ENCODE data around the gene POLR2E. TPM values are rescaled to one million over a fixed set of nuclear protein-coding genes. Genes with fewer than 3 reads are reported as not detected.

The POLR2E gene
- polyA plus RNA-seq, 1 donor from 2014 or later, result 172 TPM

DNA sequence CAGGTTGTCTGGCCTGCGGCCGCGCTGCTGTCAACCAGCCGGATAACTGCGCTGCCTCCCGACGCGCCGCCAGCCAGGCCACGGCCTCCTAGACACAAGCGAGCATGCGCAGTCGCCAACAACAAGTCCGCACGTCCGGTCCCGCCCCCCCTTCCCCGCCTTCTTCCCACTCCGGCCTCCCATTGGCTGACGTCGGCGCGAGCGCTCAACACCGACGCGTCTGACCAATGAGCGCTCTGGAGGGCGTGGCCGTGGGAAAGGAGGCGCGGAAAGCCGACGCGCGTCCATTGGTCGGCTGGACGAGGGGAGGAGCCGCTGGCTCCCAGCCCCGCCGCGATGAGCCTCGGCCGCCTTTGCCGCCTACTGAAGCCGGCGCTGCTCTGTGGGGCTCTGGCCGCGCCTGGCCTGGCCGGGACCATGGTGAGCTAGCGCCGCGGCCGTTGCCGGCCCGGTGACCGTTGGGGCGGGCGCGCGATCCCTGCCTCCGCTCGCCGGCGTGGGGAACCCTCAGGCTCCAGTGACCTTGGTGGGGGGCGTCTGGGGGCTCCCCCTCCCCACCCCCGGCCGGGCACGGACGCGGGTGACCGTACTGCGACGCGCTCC, 8.6 kb upstream of the POLR2E start, which contains the start of gene GPX4:
Gene GPX4, plus strand, starts transcription at position 287 of the 603 bp plus-strand sequence. Its CDS starts 50 bp downstream, at position 337.
- Histone ChIP-seq H3K9me3 (ENCODE audit: low read length) (no peaks in the 10 kb centered on the region), H3K79me2 (replicated peaks; ENCODE audit: insufficient read depth, low read length) (peaks cover 4% of the 10 kb centered on the region), H3F3A (ENCODE audit: insufficient read depth, low read length, poor library complexity, severe bottlenecking) (no peaks in the 10 kb centered on the region), H3K27ac (ENCODE audit: low read length) (peak within 1 kb of the TSS; percentile 91), H3K27me3 (ENCODE audit: insufficient read depth, low read depth, low read length) (no peaks in the 10 kb centered on the region), H3K4me2 (ENCODE audit: low read length) (peak within 1 kb of the TSS; percentile 78), H4K20me1 (ENCODE audit: insufficient read depth) (no peaks in the 10 kb centered on the region), H3K9me2 (ENCODE audit: insufficient read depth, low read length) (no peaks in the 10 kb centered on the region), H3K4me3 (ENCODE audit: low read length) (peak within 1 kb of the TSS; percentile 95), H3K36me3 (ENCODE audit: insufficient read depth, low read length) (no peaks in the 10 kb centered on the region), H3K9ac (ENCODE audit: low read length) (peak within 1 kb of the TSS; percentile 95), H2AFZ (ENCODE audit: low read depth, low read length) (peak within 1 kb of the TSS; percentile 21)
- peak; percentile 29 for TF ChIP-seq EP300 (conservative IDR thresholded peaks at IDR 0.05; ENCODE audit: poor library complexity, severe bottlenecking)
- peak; percentile 64 for TF ChIP-seq MXI1 (conservative IDR thresholded peaks at IDR 0.05; ENCODE audit: poor library complexity, severe bottlenecking)
- no peak for TF ChIP-seq SMC3 (conservative IDR thresholded peaks at IDR 0.05; ENCODE audit: poor library complexity)
- peak; percentile 13 for TF ChIP-seq RAD21 (conservative IDR thresholded peaks at IDR 0.05)
- peak; percentile 96 for TF ChIP-seq TAF1 (IDR thresholded peaks at IDR 0.05; ENCODE audit: low read depth)
- no peak for TF ChIP-seq EZH2 (IDR thresholded peaks at IDR 0.05; ENCODE audit: borderline replicate concordance, insufficient read depth, low read length, poor library complexity, severe bottlenecking)
- TF ChIP-seq, protein P1, sequence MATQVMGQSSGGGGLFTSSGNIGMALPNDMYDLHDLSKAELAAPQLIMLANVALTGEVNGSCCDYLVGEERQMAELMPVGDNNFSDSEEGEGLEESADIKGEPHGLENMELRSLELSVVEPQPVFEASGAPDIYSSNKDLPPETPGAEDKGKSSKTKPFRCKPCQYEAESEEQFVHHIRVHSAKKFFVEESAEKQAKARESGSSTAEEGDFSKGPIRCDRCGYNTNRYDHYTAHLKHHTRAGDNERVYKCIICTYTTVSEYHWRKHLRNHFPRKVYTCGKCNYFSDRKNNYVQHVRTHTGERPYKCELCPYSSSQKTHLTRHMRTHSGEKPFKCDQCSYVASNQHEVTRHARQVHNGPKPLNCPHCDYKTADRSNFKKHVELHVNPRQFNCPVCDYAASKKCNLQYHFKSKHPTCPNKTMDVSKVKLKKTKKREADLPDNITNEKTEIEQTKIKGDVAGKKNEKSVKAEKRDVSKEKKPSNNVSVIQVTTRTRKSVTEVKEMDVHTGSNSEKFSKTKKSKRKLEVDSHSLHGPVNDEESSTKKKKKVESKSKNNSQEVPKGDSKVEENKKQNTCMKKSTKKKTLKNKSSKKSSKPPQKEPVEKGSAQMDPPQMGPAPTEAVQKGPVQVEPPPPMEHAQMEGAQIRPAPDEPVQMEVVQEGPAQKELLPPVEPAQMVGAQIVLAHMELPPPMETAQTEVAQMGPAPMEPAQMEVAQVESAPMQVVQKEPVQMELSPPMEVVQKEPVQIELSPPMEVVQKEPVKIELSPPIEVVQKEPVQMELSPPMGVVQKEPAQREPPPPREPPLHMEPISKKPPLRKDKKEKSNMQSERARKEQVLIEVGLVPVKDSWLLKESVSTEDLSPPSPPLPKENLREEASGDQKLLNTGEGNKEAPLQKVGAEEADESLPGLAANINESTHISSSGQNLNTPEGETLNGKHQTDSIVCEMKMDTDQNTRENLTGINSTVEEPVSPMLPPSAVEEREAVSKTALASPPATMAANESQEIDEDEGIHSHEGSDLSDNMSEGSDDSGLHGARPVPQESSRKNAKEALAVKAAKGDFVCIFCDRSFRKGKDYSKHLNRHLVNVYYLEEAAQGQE (IDR thresholded peaks at IDR 0.05; ENCODE audit: borderline replicate concordance), result peak; percentile 94
- TF ChIP-seq POLR2AphosphoS5 (IDR thresholded peaks at IDR 0.05), result peak; percentile 98
- TF ChIP-seq CTCF (IDR thresholded peaks at IDR 0.05; ENCODE audit: poor library complexity, severe bottlenecking), result no peak

GRCh38 chr19:1103132-1103707, 8.0 kb upstream of the POLR2E start:
- no peak overlapping the region for H3K4me2 ChIP-seq (ENCODE audit: low read length)
- peaks cover 4% of the 10 kb centered on the region for H3K79me2 ChIP-seq (replicated peaks; ENCODE audit: insufficient read depth, low read length)
- no peaks in the 10 kb centered on the region for H3K27me3 ChIP-seq (ENCODE audit: insufficient read depth, low read depth, low read length)
- H3K27ac ChIP-seq (ENCODE audit: low read length), result peak overlapping the region; percentile 59
- no peaks in the 10 kb centered on the region for H3K36me3 ChIP-seq (ENCODE audit: insufficient read depth, low read length)
- TF ChIP-seq, protein P1 (IDR thresholded peaks at IDR 0.05; ENCODE audit: borderline replicate concordance), result no peak
- TF ChIP-seq RAD21 (conservative IDR thresholded peaks at IDR 0.05) (no peak), EZH2 (IDR thresholded peaks at IDR 0.05; ENCODE audit: borderline replicate concordance, insufficient read depth, low read length, poor library complexity, severe bottlenecking) (no peak), EP300 (conservative IDR thresholded peaks at IDR 0.05; ENCODE audit: poor library complexity, severe bottlenecking) (no peak), SMC3 (conservative IDR thresholded peaks at IDR 0.05; ENCODE audit: poor library complexity) (peak; percentile 5), TAF1 (IDR thresholded peaks at IDR 0.05; ENCODE audit: low read depth) (no peak), POLR2AphosphoS5 (IDR thresholded peaks at IDR 0.05) (no peak), CTCF (IDR thresholded peaks at IDR 0.05; ENCODE audit: poor library complexity, severe bottlenecking) (no peak)
- peak overlapping the region; percentile 95 for H3K4me3 ChIP-seq (ENCODE audit: low read length)
- no peaks in the 10 kb centered on the region for H3K9me2 ChIP-seq (ENCODE audit: insufficient read depth, low read length)
- H3K9ac ChIP-seq (ENCODE audit: low read length), result peak overlapping the region; percentile 44
- H3F3A ChIP-seq (ENCODE audit: insufficient read depth, low read length, poor library complexity, severe bottlenecking), result no peaks in the 10 kb centered on the region
- H2AFZ ChIP-seq (ENCODE audit: low read depth, low read length), result no peak overlapping the region
- H3K9me3 ChIP-seq (ENCODE audit: low read length), result no peaks in the 10 kb centered on the region
- no peaks in the 10 kb centered on the region for H4K20me1 ChIP-seq (ENCODE audit: insufficient read depth)
